H1 (cell line): ENCODE measurements around the gene ODF4. TPM values are rescaled to one million over a fixed set of nuclear protein-coding genes. Genes with fewer than 3 reads are reported as not detected.
A peak's percentile ranks its signal among the peaks of the same experiment; 100 is the strongest.

Source experiments
- CREB1 ChIP-seq: IDR thresholded peaks from 2 replicates; pipeline ENCODE4 v1.6.1; 2012; ENCODE audit warnings: inconsistent platforms
- CTCF ChIP-seq, 3 experiments: IDR thresholded peaks; 1 replicate in 2 of 3; 2 replicates in 1 of 3; pipeline versions ENCODE4 v1.5.1 to v1.6.1; 2011; ENCODE audit warnings: low read length in 3 of 3, mild to moderate bottlenecking in 3 of 3, inconsistent platforms in 2 of 3, low read depth in 1 of 3, moderate library complexity in 1 of 3; ENCODE audit not compliant: insufficient read depth in 1 of 3; ENCODE audit errors: control extremely low read depth in 1 of 3
- TBP ChIP-seq: IDR thresholded peaks from 2 replicates; pipeline ENCODE4 v1.6.1; 2011; ENCODE audit warnings: low read depth, low read length, improper control_type of control experiment
- polyA plus RNA-seq, 7 experiments: library from polyadenylated mRNA; depleted of rRNA in 3 of 7; stranded (reverse) in 5 of 7; unstranded in 2 of 7; fragments of >200 nt in 5 of 7; fragments of 200-250 nt in 2 of 7; gene quantifications; 1 replicate in 5 of 7; 2 replicates in 1 of 7; 4 replicates in 1 of 7; pipeline versions ENCODE4 v1.2.1 to v1.2.3, GENCODE V29; 2011 to 2013; ENCODE audit warnings: missing spikeins in 2 of 7, mixed read lengths in 2 of 7
- total RNA-seq: library from RNA; stranded (reverse); fragmentation: NEBNext Ultra II Directional; extraction: Animal tissue kit (Norgen Biotek cat#: 25700); gene quantifications from 2 replicates; pipeline ENCODE4 v1.2.1, GENCODE V29; 2021
- TF ChIP-seq, protein P1 (sequence below): fragments of 300-600 bp; sonication (generic); IDR thresholded peaks from 2 replicates; pipeline ENCODE4 v1.7.1; 2012; ENCODE audit warnings: low read length, moderate library complexity, mild to moderate bottlenecking, inconsistent platforms; ENCODE audit not compliant: insufficient replicate concordance

The ODF4 gene
- total and polyA plus RNA-seq, 2 of the 8 experiments (the other 6 are each of a cell fraction or from before 2014, with no cell fraction given) = not detected

GRCh38 chr17:8300627-8301242, 38.9 kb upstream of the ODF4 start (continued):
- TF ChIP-seq, protein P1, sequence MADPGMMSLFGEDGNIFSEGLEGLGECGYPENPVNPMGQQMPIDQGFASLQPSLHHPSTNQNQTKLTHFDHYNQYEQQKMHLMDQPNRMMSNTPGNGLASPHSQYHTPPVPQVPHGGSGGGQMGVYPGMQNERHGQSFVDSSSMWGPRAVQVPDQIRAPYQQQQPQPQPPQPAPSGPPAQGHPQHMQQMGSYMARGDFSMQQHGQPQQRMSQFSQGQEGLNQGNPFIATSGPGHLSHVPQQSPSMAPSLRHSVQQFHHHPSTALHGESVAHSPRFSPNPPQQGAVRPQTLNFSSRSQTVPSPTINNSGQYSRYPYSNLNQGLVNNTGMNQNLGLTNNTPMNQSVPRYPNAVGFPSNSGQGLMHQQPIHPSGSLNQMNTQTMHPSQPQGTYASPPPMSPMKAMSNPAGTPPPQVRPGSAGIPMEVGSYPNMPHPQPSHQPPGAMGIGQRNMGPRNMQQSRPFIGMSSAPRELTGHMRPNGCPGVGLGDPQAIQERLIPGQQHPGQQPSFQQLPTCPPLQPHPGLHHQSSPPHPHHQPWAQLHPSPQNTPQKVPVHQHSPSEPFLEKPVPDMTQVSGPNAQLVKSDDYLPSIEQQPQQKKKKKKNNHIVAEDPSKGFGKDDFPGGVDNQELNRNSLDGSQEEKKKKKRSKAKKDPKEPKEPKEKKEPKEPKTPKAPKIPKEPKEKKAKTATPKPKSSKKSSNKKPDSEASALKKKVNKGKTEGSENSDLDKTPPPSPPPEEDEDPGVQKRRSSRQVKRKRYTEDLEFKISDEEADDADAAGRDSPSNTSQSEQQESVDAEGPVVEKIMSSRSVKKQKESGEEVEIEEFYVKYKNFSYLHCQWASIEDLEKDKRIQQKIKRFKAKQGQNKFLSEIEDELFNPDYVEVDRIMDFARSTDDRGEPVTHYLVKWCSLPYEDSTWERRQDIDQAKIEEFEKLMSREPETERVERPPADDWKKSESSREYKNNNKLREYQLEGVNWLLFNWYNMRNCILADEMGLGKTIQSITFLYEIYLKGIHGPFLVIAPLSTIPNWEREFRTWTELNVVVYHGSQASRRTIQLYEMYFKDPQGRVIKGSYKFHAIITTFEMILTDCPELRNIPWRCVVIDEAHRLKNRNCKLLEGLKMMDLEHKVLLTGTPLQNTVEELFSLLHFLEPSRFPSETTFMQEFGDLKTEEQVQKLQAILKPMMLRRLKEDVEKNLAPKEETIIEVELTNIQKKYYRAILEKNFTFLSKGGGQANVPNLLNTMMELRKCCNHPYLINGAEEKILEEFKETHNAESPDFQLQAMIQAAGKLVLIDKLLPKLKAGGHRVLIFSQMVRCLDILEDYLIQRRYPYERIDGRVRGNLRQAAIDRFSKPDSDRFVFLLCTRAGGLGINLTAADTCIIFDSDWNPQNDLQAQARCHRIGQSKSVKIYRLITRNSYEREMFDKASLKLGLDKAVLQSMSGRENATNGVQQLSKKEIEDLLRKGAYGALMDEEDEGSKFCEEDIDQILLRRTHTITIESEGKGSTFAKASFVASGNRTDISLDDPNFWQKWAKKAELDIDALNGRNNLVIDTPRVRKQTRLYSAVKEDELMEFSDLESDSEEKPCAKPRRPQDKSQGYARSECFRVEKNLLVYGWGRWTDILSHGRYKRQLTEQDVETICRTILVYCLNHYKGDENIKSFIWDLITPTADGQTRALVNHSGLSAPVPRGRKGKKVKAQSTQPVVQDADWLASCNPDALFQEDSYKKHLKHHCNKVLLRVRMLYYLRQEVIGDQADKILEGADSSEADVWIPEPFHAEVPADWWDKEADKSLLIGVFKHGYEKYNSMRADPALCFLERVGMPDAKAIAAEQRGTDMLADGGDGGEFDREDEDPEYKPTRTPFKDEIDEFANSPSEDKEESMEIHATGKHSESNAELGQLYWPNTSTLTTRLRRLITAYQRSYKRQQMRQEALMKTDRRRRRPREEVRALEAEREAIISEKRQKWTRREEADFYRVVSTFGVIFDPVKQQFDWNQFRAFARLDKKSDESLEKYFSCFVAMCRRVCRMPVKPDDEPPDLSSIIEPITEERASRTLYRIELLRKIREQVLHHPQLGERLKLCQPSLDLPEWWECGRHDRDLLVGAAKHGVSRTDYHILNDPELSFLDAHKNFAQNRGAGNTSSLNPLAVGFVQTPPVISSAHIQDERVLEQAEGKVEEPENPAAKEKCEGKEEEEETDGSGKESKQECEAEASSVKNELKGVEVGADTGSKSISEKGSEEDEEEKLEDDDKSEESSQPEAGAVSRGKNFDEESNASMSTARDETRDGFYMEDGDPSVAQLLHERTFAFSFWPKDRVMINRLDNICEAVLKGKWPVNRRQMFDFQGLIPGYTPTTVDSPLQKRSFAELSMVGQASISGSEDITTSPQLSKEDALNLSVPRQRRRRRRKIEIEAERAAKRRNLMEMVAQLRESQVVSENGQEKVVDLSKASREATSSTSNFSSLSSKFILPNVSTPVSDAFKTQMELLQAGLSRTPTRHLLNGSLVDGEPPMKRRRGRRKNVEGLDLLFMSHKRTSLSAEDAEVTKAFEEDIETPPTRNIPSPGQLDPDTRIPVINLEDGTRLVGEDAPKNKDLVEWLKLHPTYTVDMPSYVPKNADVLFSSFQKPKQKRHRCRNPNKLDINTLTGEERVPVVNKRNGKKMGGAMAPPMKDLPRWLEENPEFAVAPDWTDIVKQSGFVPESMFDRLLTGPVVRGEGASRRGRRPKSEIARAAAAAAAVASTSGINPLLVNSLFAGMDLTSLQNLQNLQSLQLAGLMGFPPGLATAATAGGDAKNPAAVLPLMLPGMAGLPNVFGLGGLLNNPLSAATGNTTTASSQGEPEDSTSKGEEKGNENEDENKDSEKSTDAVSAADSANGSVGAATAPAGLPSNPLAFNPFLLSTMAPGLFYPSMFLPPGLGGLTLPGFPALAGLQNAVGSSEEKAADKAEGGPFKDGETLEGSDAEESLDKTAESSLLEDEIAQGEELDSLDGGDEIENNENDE = no peak
- TF ChIP-seq CTCF (IDR thresholded peaks at IDR 0.05; ENCODE audit: control extremely low read depth in 1 of 3, insufficient read depth in 1 of 3, low read depth in 1 of 3, low read length in 3 of 3) (peak; percentile 83 to 95 (median 89)), CREB1 (peak; percentile 44; the same call in 1 of the 2 replicates), TBP (0 out of 2 replicates have a peak, but pooled peaks have one; percentile 41)
